ENCODE results near the gene NAA16. TPM values are rescaled to one million over a fixed set of nuclear protein-coding genes. Genes with fewer than 3 reads are reported as not detected.
A peak's percentile ranks its signal among the peaks of the same experiment; 100 is the strongest.

The NAA16 gene
- total RNA-seq (2012; rRNA removed): 6.6 and 13.1 TPM in 2 replicates
- 6.1 and 8.8 TPM in 2 replicates for polyA plus RNA-seq (2012; rRNA removed)
- 0.95 and 1.5 TPM in 2 replicates for polyA plus RNA-seq (2012; cell fraction: cytosol; rRNA removed)
- 7.0 and 30.5 TPM in 2 replicates for polyA plus RNA-seq (2012; cell fraction: nucleus; rRNA removed; ENCODE audit: low replicate concordance)
- percentile 84 among the genes with signal in this experiment for Bru-seq, nascent RNA
- percentile 80 among the genes with signal in this experiment for BruChase-seq, experiment 1, labeled RNA remaining after a 6-hour chase
- BruChase-seq, experiment 2, labeled RNA remaining after a 2-hour chase: percentile 82 among the genes with signal in this experiment
- long read RNA-seq, partial matches to known transcripts: 4 of 9 reads
- long read RNA-seq, other reads (novel, unspliced or antisense): 5 of 9 reads

DNA sequence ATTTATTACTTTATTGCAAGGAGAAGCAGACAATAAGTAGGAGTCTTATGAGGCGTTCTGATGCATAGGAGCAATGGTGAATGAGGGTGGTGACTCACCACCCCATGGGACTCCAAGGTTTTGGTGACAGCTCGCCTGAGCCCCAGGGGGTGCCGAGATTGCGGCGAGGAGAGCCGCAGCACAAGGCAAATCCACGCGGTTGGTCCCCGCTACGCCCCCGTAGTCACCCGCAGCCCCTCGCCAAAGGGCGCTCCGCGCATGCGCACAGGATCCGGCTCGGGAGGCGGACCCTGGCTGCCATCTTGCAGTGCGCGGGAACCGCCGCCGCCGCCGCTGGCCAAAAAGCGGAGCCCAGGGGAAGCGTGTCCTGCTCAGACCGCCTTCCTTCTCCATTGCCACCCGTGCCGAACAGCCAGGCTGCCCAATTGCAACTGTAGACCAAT, at the start of gene NAA16:
TSS of gene NAA16 (plus strand) at position 305 of the 443 bp plus-strand sequence. CDS start 262 bp downstream, outside the sequence.
- WGBS, 2 experiments (ENCODE audit: extremely low coverage in 2 of 2, insufficient read length in 1 of 2): 2% methylated on average over 19 of the region's 32 CpGs; no CpG with 5 or more reads in 1 of the 2 experiments
- Histone ChIP-seq H3K9ac (ENCODE audit: low read depth, low read length) (peak within 1 kb of the TSS; percentile 99), H2BK20ac (ENCODE audit: low read depth, low read length) (no peak within 1 kb of the TSS), H2AK5ac (ENCODE audit: low read depth, low read length) (no peak within 1 kb of the TSS; the same call in 1 of the 2 replicates), H4K91ac (ENCODE audit: insufficient read depth, low read depth, low read length) (peak within 1 kb of the TSS; percentile 69), H3K9me1 (ENCODE audit: insufficient read depth, low read length) (peaks cover 7% of the 10 kb centered on the region), H3K9me3 (ENCODE audit: control insufficient read depth, insufficient read depth, low read length) (no peaks in the 10 kb centered on the region), H3K4ac (ENCODE audit: low read depth, low read length) (peak within 1 kb of the TSS; percentile 90), H4K8ac (ENCODE audit: low read depth in 2 of 2, low read length in 2 of 2) (peak within 1 kb of the TSS; percentile 60 to 78), H2AK9ac (replicated peaks; ENCODE audit: low read depth, low read length, poor library complexity) (peak within 1 kb of the TSS; percentile 84), H3K4me3 (ENCODE audit: insufficient read depth, low read depth, low read length) (peak within 1 kb of the TSS; percentile 87), H2BK120ac (ENCODE audit: low read depth, low read length) (peak within 1 kb of the TSS; percentile 66; the same call in 1 of the 2 replicates), H4K5ac (ENCODE audit: low read depth, low read length) (peak within 1 kb of the TSS; percentile 65), H3K4me1 (ENCODE audit: control insufficient read depth, insufficient read depth, low read length) (peaks cover 12% of the 10 kb centered on the region), H2BK15ac (ENCODE audit: low read depth, low read length) (peak within 1 kb of the TSS; percentile 12; the same call in 1 of the 3 replicates), H3K18ac (ENCODE audit: low read depth, low read length) (peak within 1 kb of the TSS; percentile 62), H3K79me1 (ENCODE audit: low read depth in 1 of 2, low read length in 2 of 2) (peaks cover 0 to 31% of the 10 kb centered on the region in 2 experiments; a peak in 2 of 4 replicates), H3K14ac (replicated peaks; ENCODE audit: low read depth, low read length) (peak within 1 kb of the TSS; percentile 95), H2BK5ac (ENCODE audit: low read depth, low read length, poor library complexity, severe bottlenecking) (peak within 1 kb of the TSS; percentile 79), H3K4me2 (ENCODE audit: low read depth, low read length) (peak within 1 kb of the TSS; percentile 96), H3K36me3 (ENCODE audit: control insufficient read depth, insufficient read depth, low read length) (no peaks in the 10 kb centered on the region), H3K23ac (ENCODE audit: low read depth, low read length) (peak within 1 kb of the TSS; percentile 97), H3K56ac (ENCODE audit: extremely low read depth, insufficient read depth, low read length) (peak within 1 kb of the TSS; percentile 75), H3K27ac (ENCODE audit: insufficient read depth, low read length) (peak within 1 kb of the TSS; percentile 91), H4K20me1 (ENCODE audit: insufficient read depth, low read length) (peaks cover 29% of the 10 kb centered on the region), H3K27me3 (ENCODE audit: control insufficient read depth, insufficient read depth, low read length) (no peaks in the 10 kb centered on the region), H2AFZ (replicated peaks; ENCODE audit: low read length, poor library complexity) (peak within 1 kb of the TSS; percentile 96)
- ChIA-PET CTCF (no interaction called here), POLR2A (ENCODE audit: unreplicated experiment) (no interaction called here)
- TF ChIP-seq FOS (IDR thresholded peaks at IDR 0.05; ENCODE audit: low read depth, low read length) (peak; percentile 86), BHLHE40 (IDR thresholded peaks at IDR 0.05; ENCODE audit: low read depth, low read length) (peak; percentile 76), MXI1 (IDR thresholded peaks at IDR 0.05; ENCODE audit: borderline replicate concordance, low read depth, low read length) (peak; percentile 80), MAFK (IDR thresholded peaks at IDR 0.05; ENCODE audit: low read depth, low read length) (no peak), MAZ (IDR thresholded peaks at IDR 0.05; ENCODE audit: borderline replicate concordance, low read depth, low read length) (peak; percentile 54; the same call in 1 of the 2 replicates)
- TF ChIP-seq, protein P1, sequence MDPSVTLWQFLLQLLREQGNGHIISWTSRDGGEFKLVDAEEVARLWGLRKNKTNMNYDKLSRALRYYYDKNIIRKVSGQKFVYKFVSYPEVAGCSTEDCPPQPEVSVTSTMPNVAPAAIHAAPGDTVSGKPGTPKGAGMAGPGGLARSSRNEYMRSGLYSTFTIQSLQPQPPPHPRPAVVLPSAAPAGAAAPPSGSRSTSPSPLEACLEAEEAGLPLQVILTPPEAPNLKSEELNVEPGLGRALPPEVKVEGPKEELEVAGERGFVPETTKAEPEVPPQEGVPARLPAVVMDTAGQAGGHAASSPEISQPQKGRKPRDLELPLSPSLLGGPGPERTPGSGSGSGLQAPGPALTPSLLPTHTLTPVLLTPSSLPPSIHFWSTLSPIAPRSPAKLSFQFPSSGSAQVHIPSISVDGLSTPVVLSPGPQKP (IDR thresholded peaks at IDR 0.05; ENCODE audit: borderline replicate concordance, low read depth, low read length): no peak
- BruUV-seq (replicated peaks): no TSS peak
- DNase-seq (peak; percentile 90), ATAC-seq (ENCODE audit: low read depth) (peak; percentile 85)
- in situ Hi-C loops (cut with MboI; ENCODE audit: low sequenced_read_pairs): loop anchor here (25.0 kb wide), 1 partner anchor 224 kb away; no protein-coding TSS in a partner anchor
- intact Hi-C loops (cut with micrococcal nuclease): loop anchor here (2.0 to 5.0 kb wide), 3 partner anchors 178 to 249 kb away; partner anchors contain the start of genes KBTBD6 and WBP4
- dilution Hi-C loops (cut with HindIII; ENCODE audit: low sequenced_read_pairs, unreplicated experiment): no loop called here

Measured in IMR-90 (cell line).